ENCODE data around the gene PIR.

PIR gene

GRCh38 chrX:15493118-15493962 is at the start of gene PIR:
PIR (minus strand) TSS chrX:15493333; CDS start chrX:15491257, 2,076 bp downstream.
- DNase-seq: peak; percentile 57

- no peak for DNase-seq
Observed at GRCh38 chrX:15530318-15530717, 37.2 kb upstream of the PIR start.

- no peak for DNase-seq
Observed at GRCh38 chrX:15529165-15529564, 36.0 kb upstream of the PIR start.

GRCh38 chrX:15525664-15526416 is 32.7 kb upstream of the PIR start:
- no peak for DNase-seq

- DNase-seq: no peak
Observed at GRCh38 chrX:15524417-15524816, 31.3 kb upstream of the PIR start.

GRCh38 chrX:15523088-15523487 is 30.0 kb upstream of the PIR start:
- DNase-seq: no peak

DNA sequence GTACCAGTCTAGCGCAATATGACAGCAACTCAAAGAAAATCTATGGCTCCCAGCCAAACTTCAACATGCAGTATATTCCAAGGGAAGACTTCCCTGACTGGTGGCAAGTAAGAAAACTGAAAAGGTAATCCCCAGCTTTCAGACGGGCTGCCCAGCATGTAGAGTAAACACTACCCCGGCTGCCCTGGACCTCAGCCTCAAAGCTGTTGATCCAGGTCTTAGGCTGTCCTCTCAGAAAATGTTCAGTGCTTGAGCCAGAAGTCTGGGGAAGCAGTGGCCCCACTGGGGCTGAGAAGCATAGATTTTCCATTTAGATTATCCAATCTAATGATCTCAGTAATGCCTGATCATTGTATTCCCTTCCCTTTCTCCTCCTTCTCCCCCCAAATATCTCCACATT is 29.3 kb upstream of the PIR start:
- no peak for DNase-seq

DNA sequence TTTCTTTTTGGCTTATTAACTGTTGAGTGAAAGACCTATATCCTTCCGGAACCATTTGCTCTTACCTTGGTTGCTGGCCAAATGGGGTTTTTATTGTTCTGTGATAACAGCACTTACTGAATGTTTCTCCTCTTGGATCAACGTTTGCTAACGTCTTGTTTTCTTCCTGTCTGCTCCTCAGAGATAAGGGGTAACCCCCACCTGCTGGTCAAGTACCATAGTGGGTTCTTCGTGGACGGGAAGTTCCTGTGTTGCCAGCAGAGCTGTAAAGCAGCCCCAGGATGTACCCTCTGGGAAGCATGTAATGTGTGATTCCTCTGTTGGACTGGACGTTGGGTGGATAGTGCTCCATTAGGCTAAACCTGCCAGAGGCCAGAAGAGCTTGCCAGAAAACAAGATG is 22.8 kb upstream of the PIR start:
- DNase-seq: no peak

DNA sequence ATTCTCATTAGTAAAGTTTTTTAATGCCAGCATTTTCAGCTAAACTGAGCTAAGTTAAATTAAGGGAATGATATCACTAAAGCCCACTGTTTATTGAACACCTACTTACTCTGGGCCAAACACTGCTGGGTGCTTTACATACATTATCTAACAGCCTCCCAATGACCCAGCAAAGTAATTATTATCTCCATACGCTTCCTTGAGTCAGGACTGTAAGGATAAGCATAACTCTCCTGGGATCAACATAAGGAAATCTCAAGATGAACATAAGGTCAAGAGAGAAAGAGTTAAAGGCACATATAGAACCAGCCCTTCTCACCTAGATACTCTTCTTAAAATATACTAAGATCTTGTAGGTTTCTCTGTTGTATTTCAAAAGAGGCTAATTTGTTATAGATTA is 21.1 kb upstream of the PIR start:
- no peak for DNase-seq

GRCh38 chrX:15512401-15512965 is 19.4 kb upstream of the PIR start:
- DNase-seq: no peak

GRCh38 chrX:15511563-15511962 is 18.4 kb upstream of the PIR start:
- no peak for DNase-seq

DNA sequence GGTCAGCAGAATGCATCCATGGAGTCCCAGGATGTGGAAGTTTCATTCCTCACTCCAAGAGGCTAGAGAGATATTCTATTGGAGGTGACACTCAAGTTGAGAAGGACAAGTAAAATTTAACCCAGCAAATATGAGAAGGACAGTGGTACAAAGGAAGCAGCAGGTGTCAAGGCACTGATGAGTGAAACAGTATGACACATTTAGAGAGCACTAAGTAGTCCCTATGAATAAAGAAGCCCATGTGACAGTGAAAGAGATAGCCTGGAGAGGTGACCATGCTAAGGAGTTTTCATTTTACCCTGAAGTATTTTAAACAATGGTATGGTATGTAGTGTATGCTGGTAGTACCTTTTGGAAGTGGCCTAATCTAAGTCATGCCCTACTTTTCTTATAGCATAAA is 16.7 kb upstream of the PIR start:
- DNase-seq: no peak

- no peak for DNase-seq
Observed at GRCh38 chrX:15507005-15507404, 13.9 kb upstream of the PIR start.

DNA sequence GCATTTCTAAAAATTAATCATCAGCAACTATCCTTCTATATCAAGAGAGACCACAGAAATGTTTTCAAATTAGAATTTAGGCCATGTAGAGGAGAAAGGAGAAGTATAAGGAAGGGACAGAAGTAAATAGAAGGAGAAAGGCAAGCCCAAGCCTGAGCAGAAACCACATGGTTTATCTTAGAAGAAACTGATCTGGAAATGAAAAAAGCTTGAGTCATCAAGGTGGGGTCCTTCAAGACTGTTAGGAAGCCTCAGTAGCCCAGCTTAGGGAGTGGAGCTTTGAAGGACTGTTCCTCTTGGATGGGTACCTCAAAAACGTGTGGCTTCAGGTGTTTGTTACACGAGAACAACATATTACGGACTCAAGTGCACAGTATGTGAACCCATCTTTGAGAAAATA is 12.0 kb upstream of the PIR start:
- DNase-seq: no peak

DNA sequence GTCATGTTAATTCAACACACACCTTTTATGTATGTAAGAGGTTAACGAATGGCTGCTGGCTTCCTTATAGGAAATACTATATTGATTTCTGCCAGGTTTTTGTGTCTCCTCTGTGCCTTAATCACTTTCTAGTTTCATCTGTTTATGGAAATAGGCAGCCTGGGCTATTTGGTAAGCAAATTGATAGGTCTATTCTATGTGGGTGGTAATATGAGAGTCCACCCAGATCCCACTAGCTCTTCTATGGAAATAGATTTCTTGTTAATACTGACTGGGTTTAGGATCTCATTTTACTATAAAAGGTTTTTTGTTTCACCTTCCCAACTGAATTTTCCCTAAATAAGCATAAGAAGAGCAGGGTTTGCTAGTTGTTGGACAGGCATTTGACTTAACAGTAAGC is 11.5 kb upstream of the PIR start:
- no peak for DNase-seq

DNA sequence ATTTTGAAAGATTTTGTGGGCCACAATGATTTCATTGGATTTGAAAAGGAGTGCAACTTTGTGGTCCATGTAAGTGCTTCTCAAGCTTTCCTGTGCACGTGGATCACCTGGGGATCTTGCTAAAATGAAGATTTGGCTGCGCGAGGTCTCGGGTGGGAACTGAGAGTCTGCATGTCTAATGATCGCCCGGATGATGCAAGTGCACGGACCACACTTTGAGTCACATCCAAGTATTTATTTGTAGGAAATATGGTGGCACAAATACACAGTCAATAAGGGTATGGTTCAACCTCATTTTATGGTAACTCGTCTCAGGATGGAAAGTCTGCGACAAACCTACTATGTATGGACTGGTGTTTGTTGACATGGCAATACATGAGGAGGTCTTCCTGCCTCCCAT is 8.4 kb upstream of the PIR start:
- no peak for DNase-seq

GRCh38 chrX:15500497-15500966 is 7.4 kb upstream of the PIR start, which contains the start of gene BMX:
BMX (plus strand) TSS chrX:15500807; CDS start chrX:15508354, 7,547 bp downstream.
- no peak for DNase-seq

DNA sequence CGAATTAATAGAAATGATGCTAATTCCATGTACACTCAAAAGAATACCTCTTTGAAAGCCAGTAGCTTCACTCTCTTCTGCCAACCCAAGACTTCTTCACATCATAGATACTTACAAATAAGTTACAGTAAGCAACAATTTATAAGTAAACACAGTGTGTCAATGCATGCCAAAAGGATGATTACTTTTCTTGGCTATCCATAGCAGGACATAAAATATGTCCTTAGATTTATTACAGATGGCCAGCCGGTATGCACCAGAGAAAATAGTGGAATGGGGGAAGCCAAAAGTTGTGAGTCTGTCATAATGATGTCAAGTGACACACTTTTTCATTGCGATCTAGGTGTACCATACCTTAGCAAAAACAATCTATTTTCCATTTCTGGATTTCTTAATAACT is 6.8 kb upstream of the PIR start:
- DNase-seq: no peak

DNA sequence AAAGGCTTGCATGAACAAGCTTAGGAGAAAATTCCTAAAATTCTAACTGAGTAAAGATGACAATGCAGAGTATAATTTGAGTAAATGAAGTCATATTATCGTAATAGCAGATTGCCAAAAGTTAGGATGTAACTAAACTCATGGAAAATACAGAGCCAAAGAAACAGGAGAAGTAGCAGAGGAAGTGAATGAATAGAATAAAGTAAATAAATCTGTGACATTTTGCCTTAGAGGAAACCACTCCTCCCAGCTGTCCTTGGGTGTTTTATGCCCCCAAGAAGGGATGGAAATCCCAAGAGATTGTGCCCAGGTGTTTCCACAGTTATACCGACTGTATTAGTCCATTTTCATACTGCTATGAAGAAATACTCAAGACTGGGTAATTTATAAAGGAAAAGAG is 5.6 kb upstream of the PIR start:
- DNase-seq: no peak

GRCh38 chrX:15497865-15498264 is 4.7 kb upstream of the PIR start:
- peak; percentile 44 for DNase-seq

GRCh38 chrX:15496824-15497223 is 3.7 kb upstream of the PIR start:
- DNase-seq: no peak

DNA sequence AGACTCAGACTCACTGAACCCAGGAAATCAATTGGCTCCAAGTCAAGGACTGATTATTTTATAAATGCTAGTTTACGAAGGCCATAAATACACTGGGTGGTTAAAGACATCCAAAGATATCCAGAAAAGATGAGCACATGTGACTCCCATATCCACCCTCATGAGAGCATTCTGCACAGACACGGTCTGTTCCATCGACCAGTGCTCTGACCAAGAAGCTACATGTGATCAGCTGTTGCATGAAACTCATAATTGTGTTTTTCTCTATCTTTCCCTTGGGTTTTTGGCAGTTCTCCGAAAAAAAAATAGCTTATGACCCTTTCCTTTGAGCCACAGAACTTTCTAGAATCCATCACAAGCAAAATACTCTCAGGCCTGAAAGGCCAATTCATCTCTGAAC is 2.7 kb upstream of the PIR start:
- DNase-seq: no peak

DNA sequence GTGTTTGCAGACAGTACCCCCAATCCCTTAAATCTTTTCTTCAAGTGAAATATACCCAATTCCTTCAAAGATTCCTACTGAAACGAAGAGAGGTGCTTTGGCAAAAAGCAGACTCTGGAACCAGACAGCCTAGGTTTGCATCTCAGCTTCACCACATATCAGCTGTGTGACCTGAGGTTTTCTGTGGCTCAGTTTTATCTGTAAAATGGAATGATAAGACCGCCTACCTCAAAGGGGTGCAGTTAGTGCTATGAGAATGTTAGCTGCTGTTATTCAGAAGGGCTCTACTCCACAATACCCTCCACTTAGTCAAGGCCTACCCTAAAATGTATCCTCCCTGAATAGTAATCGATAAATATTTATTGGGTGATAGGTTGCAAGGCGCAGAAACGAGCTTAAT is 664 bp downstream of the PIR start:
- DNase-seq: no peak

- DNase-seq: no peak
Observed at GRCh38 chrX:15483891-15484290, 9.2 kb downstream of the PIR start.
